ENCODE measurements around the gene EMC6.

- no peak for TF ChIP-seq EZH2 (IDR thresholded peaks at IDR 0.05; ENCODE audit: low read length)
- TF ChIP-seq, protein P1, sequence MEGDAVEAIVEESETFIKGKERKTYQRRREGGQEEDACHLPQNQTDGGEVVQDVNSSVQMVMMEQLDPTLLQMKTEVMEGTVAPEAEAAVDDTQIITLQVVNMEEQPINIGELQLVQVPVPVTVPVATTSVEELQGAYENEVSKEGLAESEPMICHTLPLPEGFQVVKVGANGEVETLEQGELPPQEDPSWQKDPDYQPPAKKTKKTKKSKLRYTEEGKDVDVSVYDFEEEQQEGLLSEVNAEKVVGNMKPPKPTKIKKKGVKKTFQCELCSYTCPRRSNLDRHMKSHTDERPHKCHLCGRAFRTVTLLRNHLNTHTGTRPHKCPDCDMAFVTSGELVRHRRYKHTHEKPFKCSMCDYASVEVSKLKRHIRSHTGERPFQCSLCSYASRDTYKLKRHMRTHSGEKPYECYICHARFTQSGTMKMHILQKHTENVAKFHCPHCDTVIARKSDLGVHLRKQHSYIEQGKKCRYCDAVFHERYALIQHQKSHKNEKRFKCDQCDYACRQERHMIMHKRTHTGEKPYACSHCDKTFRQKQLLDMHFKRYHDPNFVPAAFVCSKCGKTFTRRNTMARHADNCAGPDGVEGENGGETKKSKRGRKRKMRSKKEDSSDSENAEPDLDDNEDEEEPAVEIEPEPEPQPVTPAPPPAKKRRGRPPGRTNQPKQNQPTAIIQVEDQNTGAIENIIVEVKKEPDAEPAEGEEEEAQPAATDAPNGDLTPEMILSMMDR (optimal IDR thresholded peaks at IDR 0.05 in 1 of 3, IDR thresholded peaks at IDR 0.05 in 1 of 3, conservative IDR thresholded peaks at IDR 0.05 in 1 of 3; ENCODE audit: extremely low read depth in 1 of 3, insufficient read depth in 2 of 3, low read length in 3 of 3), result no peak
These were observed 25.2 kb downstream of the EMC6 start for GRCh38 chr17:3693829-3694231.

Data from keratinocyte (primary cell).